Measurements from ENCODE around the gene TRABD2A. TPM values are rescaled to one million over a fixed set of nuclear protein-coding genes. Genes with fewer than 3 reads are reported as not detected.

Gene TRABD2A
- total RNA-seq, 1 experiment from 2014 or later: 1.7 TPM

DNA sequence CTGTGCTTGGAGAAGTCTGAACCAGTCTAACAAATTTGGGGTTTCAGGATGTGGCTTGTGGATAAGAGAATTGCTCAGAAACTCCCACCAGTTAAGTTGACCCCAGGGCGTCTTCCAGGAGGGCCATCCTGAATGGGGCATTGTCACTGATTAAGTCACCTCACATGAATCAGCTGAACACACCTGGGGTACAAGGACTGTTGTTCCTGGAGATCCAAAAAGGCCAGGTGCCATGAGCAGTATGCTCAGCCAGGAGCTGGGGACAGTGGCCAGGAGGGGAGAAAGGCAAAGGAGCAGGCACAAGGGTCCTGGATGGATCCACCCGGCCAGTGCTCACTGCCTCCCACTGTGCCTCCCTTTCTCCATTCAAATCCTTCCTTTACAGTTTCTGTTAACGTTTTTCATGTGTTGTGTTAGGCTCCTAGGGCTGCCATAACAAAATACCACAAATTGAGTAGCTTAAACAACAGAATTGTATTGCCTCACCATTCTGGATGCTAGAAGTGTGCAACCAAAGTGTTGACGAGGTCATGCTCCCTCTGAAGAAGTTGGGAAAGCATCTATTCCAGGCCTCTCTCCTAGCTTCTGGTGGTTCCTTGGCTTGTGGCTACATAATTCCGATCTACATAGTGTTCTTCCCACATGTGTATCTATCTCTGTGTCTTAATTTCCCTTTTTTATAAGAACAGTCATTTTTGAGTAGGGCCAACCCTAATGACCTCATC, 33.4 kb downstream of the TRABD2A start:
- H2BK15ac ChIP-seq (ENCODE audit: low read depth, low read length): no peak overlapping the region
- no CpG with 5 or more reads among the region's 5 CpGs for WGBS (ENCODE audit: extremely low coverage, insufficient read length, low lambda C conversion rate)
- Mint-ChIP-seq H3K36me3 (ENCODE audit: insufficient read depth in 1 of 3, low read depth in 3 of 3) (no peaks in the 10 kb centered on the region; a peak in 1 of 7 replicates), H3K4me3 (no peak overlapping the region), H3K27ac (no peak overlapping the region), H3K4me1 (peaks cover 0 to 2% of the 10 kb centered on the region in 2 experiments; a peak in 2 of 4 replicates), H3K9me3 (peaks cover 2 to 4% of the 10 kb centered on the region in 2 experiments; a peak in 3 of 5 replicates), H3K27me3 (ENCODE audit: low read depth) (peaks cover 50% of the 10 kb centered on the region)
- H3K4me1 ChIP-seq (ENCODE audit: insufficient read depth, low read length): no peaks in the 10 kb centered on the region
- no peaks in the 10 kb centered on the region for H3K79me2 ChIP-seq (ENCODE audit: insufficient read depth, low read length)
- H2BK12ac ChIP-seq (ENCODE audit: insufficient read length, low read depth, low read length): no peak overlapping the region
- H3K4me2 ChIP-seq (ENCODE audit: insufficient read depth, insufficient read length, low read length): no peak overlapping the region
- no peak overlapping the region for H4K5ac ChIP-seq (ENCODE audit: insufficient read length, low read depth, low read length)
- H2AFZ ChIP-seq (ENCODE audit: low read length): no peak overlapping the region
- H3K18ac ChIP-seq (ENCODE audit: insufficient read length, low read depth, low read length): no peak overlapping the region
- H4K20me1 ChIP-seq (ENCODE audit: control insufficient read depth, insufficient read depth, insufficient read length): no peaks in the 10 kb centered on the region
- no peak overlapping the region for H3K27ac ChIP-seq (ENCODE audit: insufficient read length, low read depth, low read length)
- no peaks in the 10 kb centered on the region for H3K9me3 ChIP-seq (ENCODE audit: control insufficient read depth, low read depth, low read length)
- no peak overlapping the region for H3K14ac ChIP-seq (ENCODE audit: insufficient read depth, low read length)
- H4K91ac ChIP-seq (ENCODE audit: insufficient read length, low read depth, low read length): no peak overlapping the region
- TF ChIP-seq CTCF (conservative IDR thresholded peaks at IDR 0.05): no peak
- H2BK5ac ChIP-seq (ENCODE audit: insufficient read length, low read length): no peak overlapping the region
- no peak overlapping the region for H3T11ph ChIP-seq (ENCODE audit: low read length)
- H3K27me3 ChIP-seq (ENCODE audit: insufficient read depth, low read length): no peaks in the 10 kb centered on the region
- no peak overlapping the region for H2BK20ac ChIP-seq (ENCODE audit: low read depth, low read length, poor library complexity, severe bottlenecking)
- no peak overlapping the region for H3K56ac ChIP-seq (ENCODE audit: insufficient read length, low read depth, low read length)
- DNase-seq: no peak
- H2BK120ac ChIP-seq (ENCODE audit: low read depth, low read length, poor library complexity, severe bottlenecking): no peak overlapping the region
- no peak overlapping the region for H2AK5ac ChIP-seq (ENCODE audit: insufficient read length, low read length)
- no peaks in the 10 kb centered on the region for H3K79me1 ChIP-seq (ENCODE audit: insufficient read depth, low read depth, low read length, poor library complexity, severe bottlenecking)
- no peak overlapping the region for H4K8ac ChIP-seq (replicated peaks; ENCODE audit: insufficient read length, low read depth, low read length)
- no peak overlapping the region for H3K9ac ChIP-seq (ENCODE audit: extremely low read depth, insufficient read length, low read length)
- H3K23me2 ChIP-seq (ENCODE audit: insufficient read length, low read depth, low read length, poor library complexity, severe bottlenecking): no peaks in the 10 kb centered on the region
- H3K4ac ChIP-seq (ENCODE audit: low read depth, low read length): no peak overlapping the region
- no peak overlapping the region for H3K23ac ChIP-seq (ENCODE audit: insufficient read length, low read depth, low read length)
